NCI-H82 treated with DMSO at 0.1 percent for 48 hours (cell line): Measurements from ENCODE around the gene MRPL51.
"Not testable (repeated sequence)": the region's sequence is repeated elsewhere in the genome, so short reads cannot be mapped to it uniquely, and the experiment has no call there.

ENCODE experiments used
- DNase-seq: peaks from one replicate; lab custom pipeline; 2025; ENCODE audit not compliant: unreplicated experiment; lab: John Stamatoyannopoulos, UW

Gene MRPL51

DNA sequence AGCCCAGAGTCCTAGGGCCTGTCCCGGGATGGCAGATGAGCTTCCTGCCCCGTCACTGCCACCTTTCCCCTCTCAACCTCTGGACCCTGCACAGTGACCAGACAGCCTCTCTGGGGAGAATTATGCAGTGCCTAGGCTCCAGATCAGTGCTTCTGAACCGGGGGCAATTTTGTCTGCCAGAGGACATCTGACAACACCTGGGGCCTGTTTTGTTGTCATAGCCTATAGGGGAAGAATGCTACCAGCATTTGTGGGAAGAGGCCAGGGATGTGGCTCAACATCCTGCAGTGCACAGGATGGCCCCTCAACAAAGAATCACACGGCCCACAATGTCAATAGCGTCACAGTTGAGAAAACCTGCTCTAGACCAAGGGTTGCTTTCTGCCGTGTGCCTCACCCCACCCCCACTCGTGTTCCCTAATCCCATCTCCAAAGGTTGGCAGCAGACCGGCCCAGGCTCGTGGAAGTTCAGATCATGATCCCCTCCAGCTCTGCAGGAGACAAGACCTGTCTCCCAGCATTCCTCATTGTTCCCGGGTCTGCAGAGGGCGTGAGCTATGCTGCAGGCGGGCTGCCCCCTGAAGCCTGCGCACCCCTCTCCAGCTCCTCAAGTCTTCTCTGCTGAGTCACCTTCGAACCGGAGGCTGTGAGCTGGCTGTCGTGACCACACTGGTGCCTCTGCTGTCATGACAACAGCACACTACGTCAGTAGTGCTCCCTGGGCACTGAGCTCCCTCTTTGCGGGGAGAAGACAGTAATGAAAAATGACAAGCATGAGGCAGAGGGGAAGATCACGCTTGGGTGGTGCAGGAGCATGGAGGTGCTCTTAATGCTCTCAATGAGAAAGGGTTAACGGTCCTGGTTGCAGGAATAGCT is 39.2 kb upstream of the MRPL51 start:
- DNase-seq: peak; percentile 14

DNA sequence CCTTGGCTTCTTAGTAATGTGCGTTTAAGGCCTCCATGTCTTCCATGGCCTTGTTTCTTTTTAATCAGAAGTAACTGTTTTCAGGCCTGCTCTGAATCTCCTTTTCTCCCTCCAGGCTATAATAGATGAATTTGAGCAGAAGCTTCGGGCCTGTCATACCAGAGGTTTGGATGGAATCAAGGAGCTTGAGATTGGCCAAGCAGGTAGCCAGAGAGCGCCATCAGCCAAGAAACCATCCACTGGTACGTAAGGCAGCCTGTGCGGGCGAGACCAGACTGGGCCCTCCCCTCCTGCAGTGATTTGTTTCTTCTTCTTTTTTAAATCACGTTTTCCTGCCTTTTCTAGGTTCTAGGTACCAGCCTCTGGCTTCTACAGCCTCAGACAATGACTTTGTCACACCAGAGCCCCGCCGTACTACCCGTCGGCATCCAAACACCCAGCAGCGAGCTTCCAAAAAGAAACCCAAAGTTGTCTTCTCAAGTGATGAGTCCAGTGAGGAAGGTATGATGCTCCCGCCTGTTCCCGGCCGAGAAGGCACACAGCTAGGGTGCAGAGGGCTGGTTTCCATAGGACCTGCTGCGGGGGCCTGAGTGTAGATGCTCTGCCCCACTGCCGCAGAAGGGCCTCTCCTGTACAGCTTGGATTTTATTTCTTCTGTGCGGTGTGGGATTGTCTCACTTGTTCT is 37.7 kb upstream of the MRPL51 start:
- DNase-seq: no peak

DNA sequence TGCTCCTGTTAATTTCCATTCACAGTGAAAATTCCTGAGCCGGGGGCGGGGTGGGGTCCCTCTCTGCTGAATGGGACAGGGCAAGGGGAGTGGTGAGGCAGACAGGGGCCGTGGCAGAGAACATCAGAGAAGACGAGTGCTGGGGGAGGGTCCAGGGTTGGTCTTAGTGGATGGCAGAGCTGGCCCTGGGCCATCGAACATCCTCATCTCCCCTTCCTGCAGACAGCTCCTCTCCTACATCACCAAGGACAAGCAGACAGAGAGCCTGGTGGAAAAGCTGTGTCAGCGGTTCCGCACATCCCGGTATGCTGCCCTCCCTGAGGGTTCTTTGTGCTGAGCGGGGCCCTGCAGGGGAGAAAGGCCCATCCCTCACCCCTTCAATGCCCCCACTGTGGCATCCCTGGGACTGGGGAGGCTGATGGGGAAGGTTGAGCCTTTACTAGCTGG is 36.3 kb upstream of the MRPL51 start:
- DNase-seq: no peak

DNA sequence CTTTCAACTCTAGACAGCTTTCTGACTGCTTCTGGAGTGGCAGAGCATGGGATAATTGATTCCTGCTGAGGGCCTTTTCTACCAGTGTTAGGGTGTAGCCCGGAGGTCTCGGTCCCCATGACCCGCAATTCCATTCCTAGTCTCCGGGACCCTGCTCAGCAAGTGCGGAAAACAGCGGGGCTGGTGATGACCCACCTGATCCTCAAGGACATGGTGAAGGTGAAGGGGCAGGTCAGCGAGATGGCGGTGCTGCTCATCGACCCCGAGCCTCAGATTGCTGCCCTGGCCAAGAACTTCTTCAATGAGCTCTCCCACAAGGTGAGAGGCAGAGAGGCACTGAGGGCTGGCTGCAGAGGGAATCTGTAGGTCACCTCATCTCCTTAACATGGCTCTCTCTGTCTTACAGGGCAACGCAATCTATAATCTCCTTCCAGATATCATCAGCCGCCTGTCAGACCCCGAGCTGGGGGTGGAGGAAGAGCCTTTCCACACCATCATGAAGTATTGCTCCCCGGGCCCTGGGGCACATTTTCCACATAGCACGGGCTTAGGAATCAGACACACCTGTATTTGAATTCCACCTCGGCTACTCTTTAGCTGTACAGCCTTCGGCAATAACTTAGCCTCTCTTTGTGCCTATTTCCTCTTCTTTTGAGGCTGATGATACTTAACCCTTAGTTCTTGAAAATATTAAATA is 35.6 kb upstream of the MRPL51 start:
- DNase-seq: no peak

DNA sequence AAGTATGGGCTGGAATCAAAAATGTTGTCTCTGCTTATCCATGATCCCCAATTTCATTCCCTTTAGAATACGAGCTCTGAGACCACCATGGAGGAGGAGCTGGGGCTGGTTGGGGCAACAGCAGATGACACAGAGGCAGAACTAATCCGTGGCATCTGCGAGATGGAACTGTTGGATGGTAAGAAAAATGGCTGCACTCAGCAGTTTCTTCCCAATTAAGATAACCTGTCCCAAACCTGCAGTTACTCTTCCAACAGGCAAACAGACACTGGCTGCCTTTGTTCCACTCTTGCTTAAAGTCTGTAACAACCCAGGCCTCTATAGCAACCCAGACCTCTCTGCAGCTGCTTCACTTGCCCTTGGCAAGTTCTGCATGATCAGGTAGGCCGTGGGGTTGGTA is 34.6 kb upstream of the MRPL51 start:
- no peak for DNase-seq

DNA sequence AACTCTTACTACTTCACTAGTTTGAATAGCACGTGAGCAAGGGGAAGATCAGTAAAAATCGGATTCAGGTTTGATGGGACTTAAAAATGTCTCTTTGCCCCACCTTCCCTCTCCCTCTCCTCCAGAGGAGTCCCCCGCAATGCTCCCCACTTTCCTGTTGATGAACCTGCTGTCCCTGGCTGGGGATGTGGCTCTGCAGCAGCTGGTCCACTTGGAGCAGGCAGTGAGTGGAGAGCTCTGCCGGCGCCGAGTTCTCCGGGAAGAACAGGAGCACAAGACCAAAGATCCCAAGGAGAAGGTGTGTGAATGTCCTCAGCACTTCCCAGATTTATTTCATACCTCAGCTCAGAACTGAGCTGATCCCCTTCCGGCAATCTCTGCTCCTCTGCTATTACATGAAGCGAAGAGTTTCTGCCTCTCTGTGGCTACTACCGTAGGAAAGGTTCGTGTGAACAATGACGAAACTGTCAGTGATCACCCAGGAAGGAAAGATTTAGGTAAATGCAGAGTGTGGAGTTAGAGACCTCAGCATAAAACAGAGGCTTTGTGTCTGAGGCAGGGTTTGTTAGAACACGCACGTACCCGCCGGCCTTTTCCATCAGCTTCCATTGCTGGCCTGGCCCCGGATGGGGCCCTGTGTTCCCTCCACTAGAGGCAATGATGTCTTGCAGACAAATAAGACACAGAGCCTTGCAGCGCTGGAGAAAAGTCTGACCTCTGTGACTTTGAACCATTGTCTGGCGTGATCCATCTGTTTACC is 33.9 kb upstream of the MRPL51 start:
- no peak for DNase-seq

DNA sequence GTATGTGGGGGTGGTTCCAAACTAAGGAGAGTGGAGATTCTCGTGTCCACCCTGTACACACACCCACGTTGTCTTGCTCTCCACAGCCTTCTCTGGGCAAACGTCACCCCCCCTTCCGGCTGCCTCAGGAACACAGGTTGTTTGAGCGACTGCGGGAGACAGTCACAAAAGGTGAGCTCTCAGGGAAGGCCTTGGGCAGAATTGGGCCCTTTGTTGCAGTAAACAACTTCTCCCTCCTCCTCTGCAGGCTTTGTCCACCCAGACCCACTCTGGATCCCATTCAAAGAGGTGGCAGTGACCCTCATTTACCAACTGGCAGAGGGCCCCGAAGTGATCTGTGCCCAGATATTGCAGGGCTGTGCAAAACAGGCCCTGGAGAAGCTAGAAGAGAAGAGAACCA is 33.1 kb upstream of the MRPL51 start:
- DNase-seq: no peak

DNA sequence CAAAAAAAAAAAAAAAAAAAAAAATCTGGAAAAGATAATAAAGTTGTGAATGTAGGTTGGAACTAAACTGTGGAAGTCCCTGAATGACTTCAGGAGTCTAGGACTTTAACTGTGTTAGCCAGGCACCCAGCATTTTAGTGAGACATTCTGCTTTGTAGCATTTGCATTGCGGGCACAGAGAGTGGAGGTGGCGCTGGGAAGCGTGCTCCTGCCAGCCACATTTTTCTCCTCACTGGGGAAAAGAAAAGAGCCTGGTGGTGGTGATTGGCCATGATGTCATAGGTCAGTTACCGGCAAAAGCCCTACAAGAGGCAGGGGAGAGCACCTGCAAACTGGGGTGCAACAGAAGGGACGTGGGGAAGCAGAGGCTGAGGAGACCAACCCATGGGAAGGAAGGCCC is 31.6 kb upstream of the MRPL51 start:
- no peak for DNase-seq

DNA sequence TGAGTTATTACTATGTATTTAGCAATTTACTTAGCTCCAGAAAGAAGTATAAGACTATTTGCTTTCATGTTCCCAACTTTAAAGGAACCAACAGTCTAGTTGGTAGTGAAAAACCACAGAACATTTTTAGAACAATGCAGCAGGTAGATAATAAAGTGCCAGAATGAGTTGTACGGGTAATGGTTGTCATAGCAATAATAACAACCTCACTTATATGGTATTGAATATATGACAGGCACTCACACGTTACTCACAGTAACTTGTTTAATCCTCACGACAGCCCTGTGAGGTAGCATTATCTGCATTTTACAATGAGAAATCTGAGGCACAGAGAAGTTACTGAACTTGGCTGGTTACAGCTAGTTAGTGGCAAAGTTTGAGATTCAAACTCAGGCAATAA is 30.6 kb upstream of the MRPL51 start:
- no peak for DNase-seq

DNA sequence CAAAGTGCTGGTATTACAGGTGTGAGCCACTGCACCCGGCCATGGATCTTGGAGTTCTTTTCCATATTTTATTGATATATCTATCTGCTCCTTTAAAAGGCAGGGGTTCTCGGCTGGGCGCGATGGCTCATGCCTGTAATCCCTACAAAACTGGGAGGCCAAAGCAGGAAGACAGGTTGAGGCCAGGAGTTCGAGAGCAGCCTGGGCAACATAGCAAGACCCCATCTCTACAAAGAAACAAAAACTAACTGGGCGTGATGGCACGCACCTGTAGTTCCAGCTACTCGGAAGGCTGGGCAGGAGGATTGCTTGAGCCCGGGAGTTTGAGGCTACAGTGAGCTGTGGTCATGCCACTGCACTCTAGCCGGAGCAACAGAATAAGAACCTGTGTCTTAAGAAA is 29.1 kb upstream of the MRPL51 start:
- no peak for DNase-seq

DNA sequence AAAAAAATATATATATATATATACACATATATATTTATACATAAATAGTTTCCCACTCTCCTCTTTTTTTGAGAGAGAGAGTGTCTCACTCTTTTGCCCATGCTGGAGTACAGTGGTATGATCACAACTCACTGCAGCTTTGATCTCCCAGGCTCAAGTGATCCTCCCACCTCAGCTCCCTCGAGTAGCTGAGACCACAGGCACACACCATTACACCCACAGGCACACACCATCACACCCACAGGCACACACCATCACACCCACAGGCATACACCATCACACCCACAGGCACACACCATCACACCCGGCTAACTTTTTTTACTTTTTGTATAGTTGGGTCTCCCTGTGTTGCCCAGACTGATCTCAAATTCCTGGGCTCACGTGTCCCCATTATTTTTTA is 27.1 kb upstream of the MRPL51 start:
- no peak for DNase-seq

DNA sequence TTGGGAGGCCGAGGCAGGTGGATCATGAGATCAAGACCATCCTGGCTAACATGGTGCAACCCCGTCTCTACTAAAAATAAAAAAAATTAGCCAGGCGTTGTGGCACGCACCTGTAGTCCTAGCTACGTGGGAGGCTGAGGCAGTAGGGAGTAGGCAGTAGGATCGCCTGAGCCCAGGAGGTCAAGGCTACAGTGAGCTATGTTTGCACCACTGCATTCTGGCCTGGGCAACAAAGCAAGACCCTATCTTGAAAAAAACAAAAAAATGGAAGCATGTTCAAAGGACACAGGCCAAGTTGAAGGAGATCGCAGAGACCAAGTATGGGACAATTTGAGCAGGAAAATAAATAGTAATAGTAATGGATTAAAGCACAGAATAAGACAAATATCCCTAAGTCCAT is 15.0 kb upstream of the MRPL51 start:
- DNase-seq: no peak

DNA sequence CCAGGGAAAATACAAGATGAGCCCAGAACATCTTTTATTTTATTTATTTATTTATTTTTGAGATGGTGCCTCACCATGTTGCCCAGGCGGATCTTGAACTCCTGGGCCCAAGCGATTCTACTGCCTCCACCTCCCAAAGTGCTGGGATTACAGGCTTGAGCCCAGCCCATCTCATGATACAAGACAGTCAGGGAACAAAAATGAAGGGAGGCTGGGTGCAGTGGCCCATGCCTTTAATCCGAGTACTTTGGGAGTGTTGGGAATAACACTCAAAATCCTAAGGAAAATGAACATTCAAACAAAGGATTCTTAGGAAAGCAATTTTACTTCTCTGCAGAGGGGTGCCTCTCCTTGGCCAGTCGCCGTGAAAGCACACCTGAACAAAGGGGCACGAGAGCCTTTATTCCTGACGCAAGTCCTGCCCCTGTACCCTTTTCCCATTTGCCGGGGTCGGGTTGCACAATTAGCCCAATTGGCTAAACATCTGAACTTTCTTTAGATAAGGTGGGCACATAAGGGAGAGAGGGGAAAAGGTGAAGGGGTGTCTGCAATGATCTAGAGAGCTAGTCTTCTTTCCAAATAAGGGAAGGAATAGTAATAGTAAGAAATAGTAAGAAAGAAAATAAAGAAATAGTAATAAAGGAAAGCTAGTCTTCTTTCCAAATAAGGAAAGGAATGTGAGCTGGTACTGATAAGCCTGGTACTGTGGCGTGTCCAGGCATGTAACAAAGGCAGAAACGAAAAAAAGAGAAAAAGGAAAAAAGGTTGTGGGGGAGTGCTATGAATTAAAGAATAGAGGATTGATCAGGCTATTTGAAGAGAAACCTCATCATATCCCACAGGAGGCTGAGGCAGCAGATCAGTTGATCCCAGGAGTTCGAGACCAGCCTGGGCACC is 14.3 kb upstream of the MRPL51 start:
- DNase-seq: no peak

DNA sequence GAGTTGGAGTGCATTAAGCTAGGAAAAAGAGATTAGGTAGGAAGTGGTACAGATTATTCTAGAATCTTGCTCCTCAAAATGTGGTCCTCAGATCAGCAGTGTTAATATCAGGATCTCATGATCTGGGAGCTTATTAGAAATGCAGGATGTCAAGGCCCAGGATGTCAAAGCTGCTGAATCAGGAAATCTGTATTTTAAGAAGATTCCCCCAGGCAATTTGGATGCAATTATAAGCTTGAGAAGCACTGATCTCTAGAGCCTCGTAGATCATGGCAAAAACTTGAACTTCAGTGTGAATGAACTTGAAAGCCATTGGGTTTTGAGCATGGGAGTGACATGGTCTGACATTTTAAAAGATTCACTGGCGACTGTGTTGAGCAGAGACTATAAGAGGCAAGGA is 7.4 kb upstream of the MRPL51 start:
- no peak for DNase-seq

DNA sequence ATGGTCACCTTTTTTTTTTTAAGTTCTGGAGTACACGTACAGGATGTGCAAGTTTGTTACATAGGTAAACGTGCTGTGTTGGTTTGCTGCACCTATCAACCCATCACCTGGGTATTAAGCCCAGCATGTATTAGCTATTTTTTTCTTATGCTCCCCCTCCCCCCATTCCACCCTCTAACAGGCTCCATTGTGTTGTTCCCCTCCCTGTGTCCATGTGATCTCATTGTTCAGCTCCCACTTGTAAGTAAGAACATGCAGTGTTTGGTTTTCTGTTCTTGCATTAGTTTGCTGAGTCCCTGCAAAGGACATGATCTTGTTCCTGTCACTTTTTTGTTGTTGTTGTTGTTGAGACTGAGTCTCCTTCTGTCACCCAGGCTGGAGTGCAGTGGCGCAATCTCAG is 4.2 kb upstream of the MRPL51 start:
- DNase-seq: not testable (repeated sequence)

DNA sequence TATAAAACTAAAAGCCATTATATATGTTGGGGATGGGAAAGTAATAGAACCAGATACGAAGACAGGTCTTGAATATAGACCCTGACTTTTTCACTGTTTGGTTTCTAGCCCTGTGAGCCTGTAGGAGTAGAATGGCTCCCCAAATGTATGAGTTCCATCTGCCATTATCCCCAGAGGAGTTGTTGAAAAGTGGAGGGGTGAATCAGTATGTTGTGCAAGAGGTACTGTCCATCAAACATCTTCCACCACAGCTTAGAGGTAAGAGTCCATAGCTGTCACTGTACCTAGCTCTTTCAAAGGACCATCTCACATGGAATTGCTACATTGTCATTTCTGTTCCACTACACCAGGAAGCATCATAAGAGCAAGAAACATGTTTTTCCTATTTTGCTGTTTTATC is 1.9 kb upstream of the MRPL51 start:
- DNase-seq: no peak

DNA sequence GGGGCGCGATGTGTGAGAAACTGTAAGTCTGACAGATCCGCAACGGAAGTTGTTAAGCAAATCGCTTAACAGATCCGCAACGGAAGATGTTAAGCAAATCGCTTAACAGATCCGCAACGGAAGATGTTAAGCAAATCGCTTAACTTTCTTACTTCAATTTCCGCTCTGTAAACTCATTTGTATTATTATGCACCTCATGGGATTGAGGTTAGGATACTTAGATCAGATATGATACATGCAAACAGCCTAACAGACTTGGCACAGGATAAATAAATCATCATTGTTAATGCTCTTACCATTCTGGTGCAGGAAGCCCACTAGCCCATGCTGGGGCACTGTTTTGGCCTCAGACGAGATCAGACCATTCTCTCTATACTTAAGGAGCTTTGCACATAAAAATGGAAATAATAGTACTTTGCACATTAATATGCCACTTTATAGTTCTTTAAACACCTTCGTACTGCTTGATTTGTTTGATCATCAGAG is 1.2 kb upstream of the MRPL51 start:
- peak; percentile 44 for DNase-seq

DNA sequence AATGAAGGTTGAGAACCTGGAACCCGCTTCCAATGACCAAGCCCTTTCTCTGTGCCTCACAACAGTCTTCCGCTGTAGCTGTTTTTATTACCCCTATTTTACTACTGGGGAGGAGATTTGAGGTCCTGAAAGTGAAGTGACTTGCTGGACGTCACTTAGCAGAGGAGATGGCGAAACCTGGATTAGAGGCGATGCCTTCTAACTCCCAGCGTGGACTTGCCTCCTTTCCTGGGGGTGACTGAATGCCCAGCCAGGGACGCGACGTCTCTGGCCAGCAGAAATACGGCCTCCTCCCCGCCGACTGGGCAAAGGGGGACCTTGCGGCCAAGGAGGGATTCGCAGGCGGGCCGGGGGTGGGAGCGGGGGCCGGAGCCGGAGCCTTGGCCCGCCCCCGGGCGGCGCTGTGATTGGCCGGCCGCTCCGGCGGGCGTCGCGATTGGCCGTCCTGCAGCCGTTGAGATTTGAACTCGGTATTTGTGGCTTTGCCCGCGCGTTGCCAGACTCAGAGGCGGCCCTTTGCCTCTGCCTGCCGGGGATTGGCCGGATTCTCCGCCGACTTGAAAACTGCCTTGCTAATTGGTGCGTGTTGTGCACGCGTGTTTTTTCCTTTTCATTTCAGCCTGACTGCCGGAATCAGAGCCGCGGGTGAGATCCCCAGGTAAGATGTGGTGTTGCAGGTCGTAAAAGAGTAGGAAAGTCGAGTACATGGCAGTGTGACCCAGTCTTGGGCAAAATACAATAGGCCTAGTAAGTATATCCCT is 615 bp upstream of the MRPL51 start, which contains the start of gene NCAPD2:
Gene NCAPD2 (plus strand): TSS at position 606 of the 761 bp plus-strand sequence. CDS start 997 bp downstream, outside the sequence.
- peak; percentile 94 for DNase-seq

DNA sequence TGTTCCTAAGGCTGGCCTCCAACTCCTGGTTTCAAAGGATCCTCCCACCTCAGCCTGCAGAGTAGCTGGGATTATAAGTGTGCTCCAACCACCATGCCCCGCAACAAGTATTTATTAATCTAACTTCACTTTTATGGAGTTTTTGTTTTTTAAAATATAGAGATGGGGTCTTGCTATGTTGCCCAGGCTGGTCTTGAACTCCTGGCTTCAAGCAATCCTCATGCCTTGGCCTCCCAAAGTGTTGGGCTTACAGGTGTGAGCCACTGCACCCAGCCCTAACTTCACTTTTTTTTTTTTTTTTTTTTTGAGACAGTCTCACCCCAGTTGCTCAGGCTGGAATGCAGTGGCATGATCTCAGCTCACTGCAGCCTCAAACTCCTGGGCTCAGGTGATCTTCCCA is 2.4 kb downstream of the MRPL51 start:
- not testable (repeated sequence) for DNase-seq
